A549 (cell line): ENCODE results near the gene ASB18. TPM values are rescaled to one million over a fixed set of nuclear protein-coding genes. Genes with fewer than 3 reads are reported as not detected.

Experiments
- ATAC-seq, 2 experiments: fragments of 200-7000 bp in 1 of 2; fragments of >200 bp in 1 of 2; cut with Nextera tagmentation in 1 of 2; cut with Tn5 transposase in 1 of 2; 3 replicates each; pipeline versions ENCODE4 v1.8.0 to v1.9.1; 2018 to 2020; ENCODE audit warnings: mild to moderate bottlenecking in 1 of 2, moderate library complexity in 1 of 2
- CTCF ChIA-PET: fragments of 300-600 bp; sonication (Branson Sonifier 250); formaldehyde crosslinking; extraction: SDS; loops from one replicate; lab custom pipeline; 2021; ENCODE audit warnings: antibody characterized with exemption, inconsistent platforms; lab: Yijun Ruan, JAX
- POLR2A ChIA-PET: fragments of 350-600 bp; formaldehyde crosslinking; extraction: SDS; loops from one replicate; lab custom pipeline; 2021; ENCODE audit warnings: antibody characterized with exemption, inconsistent platforms; lab: Yijun Ruan, JAX
- DNase-seq, 2 experiments: peaks; one replicate each; pipeline versions ENCODE4 v3.0.0 to v3.0.0-alpha.2; 2011 to 2016; ENCODE audit warnings: low read depth in 1 of 2, low spot score in 1 of 2
- FAIRE-seq: peaks from 2 replicates; lab custom pipeline; 2011; peaks lifted over from hg19 to GRCh38; lab: Jason Lieb, UNC
- H3K27ac ChIP-seq, 2 experiments: fragments of >200 bp; sonication (Bioruptor Twin); formaldehyde crosslinking; 3 replicates each; pipeline ENCODE4 v1.5.1; 2016 to 2017
- H3K4me1 ChIP-seq: fragments of >200 bp; sonication (Bioruptor Twin); formaldehyde crosslinking; 3 replicates; pipeline ENCODE4 v1.6.1; 2016
- H3K4me2 ChIP-seq: fragments of >200 bp; sonication (Bioruptor Twin); formaldehyde crosslinking; 3 replicates; pipeline ENCODE4 v1.6.1; 2016
- H3K4me3 ChIP-seq: fragments of >200 bp; sonication (Bioruptor Twin); formaldehyde crosslinking; 3 replicates; pipeline ENCODE4 v1.5.1; 2016
- H3K9me3 ChIP-seq: fragments of >200 bp; sonication (Bioruptor Twin); formaldehyde crosslinking; 3 replicates; pipeline ENCODE4 v1.6.1; 2016
- CBX2 ChIP-seq: fragments of 200-600 bp; sonication (generic); IDR thresholded peaks from 2 replicates; pipeline ENCODE4 v1.6.1; 2016; ENCODE audit warnings: low read depth, mild to moderate bottlenecking, borderline replicate concordance
- CEBPB ChIP-seq, 2 experiments: fragments of >200 bp in 1 of 2; sonication (Bioruptor Twin) in 1 of 2; formaldehyde crosslinking in 1 of 2; IDR thresholded peaks; 2 replicates each; pipeline ENCODE4 v1.6.1; 2012 to 2016
- E2F6 ChIP-seq: IDR thresholded peaks from 2 replicates; pipeline ENCODE4 v1.6.1; 2012; ENCODE audit warnings: low read depth, borderline replicate concordance
- EHMT2 ChIP-seq: fragments of 200-600 bp; sonication (generic); IDR thresholded peaks from 2 replicates; pipeline ENCODE4 v1.6.1; 2016; ENCODE audit warnings: antibody characterized with exemption, low read depth, mild to moderate bottlenecking, moderate library complexity
- ELK1 ChIP-seq: fragments of 150-350 bp; IDR thresholded peaks from 2 replicates; pipeline ENCODE4 v1.6.1; 2014; ENCODE audit warnings: low read depth, mild to moderate bottlenecking, low read length
- HDAC2 ChIP-seq: fragments of 200-600 bp; sonication (generic); IDR thresholded peaks from 2 replicates; pipeline ENCODE4 v1.6.1; 2016
- HEYL ChIP-seq: fragments of 250-450 bp; sonication (Bioruptor Pico); IDR thresholded peaks from 2 replicates; pipeline ENCODE4 v1.8.0; 2021; ENCODE audit warnings: mild to moderate bottlenecking, moderate library complexity
- HMGXB4 ChIP-seq: fragments of 250-450 bp; sonication (Bioruptor Pico); IDR thresholded peaks from 2 replicates; pipeline ENCODE4 v1.5.0; 2021; ENCODE audit warnings: mild to moderate bottlenecking, moderate library complexity, borderline replicate concordance
- HOXB13 ChIP-seq: fragments of 250-450 bp; sonication (Bioruptor Pico); IDR thresholded peaks from 2 replicates; pipeline ENCODE4 v1.5.0; 2020; ENCODE audit warnings: low read depth, mild to moderate bottlenecking, moderate library complexity
- HOXB5 ChIP-seq: fragments of 250-450 bp; sonication (Bioruptor Pico); IDR thresholded peaks from 2 replicates; pipeline ENCODE4 v1.5.0; 2020; ENCODE audit warnings: mild to moderate bottlenecking, moderate library complexity
- JUNB ChIP-seq: fragments of >200 bp; sonication (Bioruptor Twin); formaldehyde crosslinking; IDR thresholded peaks from 2 replicates; pipeline ENCODE4 v1.6.1; 2016
- KDM1A ChIP-seq: fragments of 200-600 bp; sonication (generic); IDR thresholded peaks from 2 replicates; pipeline ENCODE4 v1.6.1; 2016; ENCODE audit warnings: low read depth, mild to moderate bottlenecking
- KDM5A ChIP-seq: fragments of 200-600 bp; sonication (generic); IDR thresholded peaks from 2 replicates; pipeline ENCODE4 v1.6.1; 2016; ENCODE audit warnings: antibody characterized with exemption, mild to moderate bottlenecking
- MAZ ChIP-seq: fragments of 150-350 bp; IDR thresholded peaks from 2 replicates; pipeline ENCODE4 v1.6.1; 2014; ENCODE audit warnings: antibody characterized with exemption, low read depth, low read length, borderline replicate concordance
- NPAS2 ChIP-seq: fragments of 250-450 bp; sonication (Bioruptor Pico); IDR thresholded peaks from 2 replicates; pipeline ENCODE4 v1.8.0; 2022; ENCODE audit warnings: mild to moderate bottlenecking, moderate library complexity, borderline replicate concordance
- PBX3 ChIP-seq: IDR thresholded peaks from 2 replicates; pipeline ENCODE4 v1.6.1; 2012
- POLR2AphosphoS2 ChIP-seq: conservative IDR thresholded peaks from 2 replicates; pipeline ENCODE4 v1.6.1; 2012; ENCODE audit warnings: low read length, improper control_type of control experiment, inconsistent platforms
- RARB ChIP-seq: fragments of 250-450 bp; sonication (Bioruptor Pico); IDR thresholded peaks from 2 replicates; pipeline ENCODE4 v1.8.0; 2021; ENCODE audit warnings: mild to moderate bottlenecking, moderate library complexity
- RFX5 ChIP-seq: fragments of 450-650 bp; IDR thresholded peaks from 2 replicates; pipeline ENCODE4 v1.7.1; 2014; ENCODE audit warnings: antibody characterized with exemption, mild to moderate bottlenecking, moderate library complexity
- RNF2 ChIP-seq: fragments of 200-600 bp; sonication (generic); IDR thresholded peaks from 2 replicates; pipeline ENCODE4 v1.6.1; 2016; ENCODE audit warnings: low read depth, mild to moderate bottlenecking, antibody characterized with exemption, moderate library complexity, borderline replicate concordance
- USF2 ChIP-seq: fragments of 450-650 bp; IDR thresholded peaks from 2 replicates; pipeline ENCODE4 v1.6.1; 2014; ENCODE audit warnings: antibody characterized with exemption
- ZC3H11A ChIP-seq: fragments of 450-650 bp; IDR thresholded peaks from 2 replicates; pipeline ENCODE4 v1.6.1; 2014; ENCODE audit warnings: antibody characterized with exemption, mild to moderate bottlenecking
- ZSCAN20 ChIP-seq: fragments of 250-450 bp; sonication (Bioruptor Pico); IDR thresholded peaks from 2 replicates; pipeline ENCODE4 v1.8.0; 2022; ENCODE audit warnings: mild to moderate bottlenecking, moderate library complexity
- WGBS: methylation state at CpG from one replicate; pipeline ENCODE4 v1.1.6; 2017; ENCODE audit errors: missing lambda C conversion rate; 5-methylcytosine and 5-hydroxymethylcytosine counted together
- polyA plus RNA-seq, 4 experiments: library from polyadenylated mRNA; depleted of rRNA in 3 of 4; stranded (reverse); fragments of >200 nt; fragmentation: RNase III in 1 of 4; extraction: RNeasy Plus Mini Kit Qiagen cat#74134 plus additional on column Dnase treatment in 1 of 4; gene quantifications; 2 replicates in 3 of 4; 3 replicates in 1 of 4; pipeline ENCODE4 v1.2.3, GENCODE V29; 2011 to 2017

ASB18 gene
- polyA plus RNA-seq, 2 of the 4 experiments (the other 2 are of a cell fraction), result not detected

GRCh38 chr2:236254001-236254400 lies 10.2 kb downstream of the ASB18 start:
- POLR2A ChIA-PET, result no interaction called here
- no peak for FAIRE-seq
- no peak for TF ChIP-seq ZC3H11A
- TF ChIP-seq POLR2AphosphoS2, result no peak
- no peak for TF ChIP-seq RARB
- TF ChIP-seq E2F6, result no peak
- no peak for TF ChIP-seq HEYL (CRISPR knock-in tag)
- TF ChIP-seq ZSCAN20 (CRISPR knock-in tag), result no peak
- no peak for TF ChIP-seq USF2
- no peak for TF ChIP-seq MAZ
- no peak for TF ChIP-seq HDAC2
- TF ChIP-seq HMGXB4, result no peak
- TF ChIP-seq HOXB13 (CRISPR knock-in tag), result no peak
- TF ChIP-seq NPAS2 (CRISPR knock-in tag), result no peak
- no peak for TF ChIP-seq RFX5
- TF ChIP-seq KDM1A, result no peak
- no peak overlapping the region for H3K27ac ChIP-seq
- H3K4me1 ChIP-seq, result no peaks in the 10 kb centered on the region
- H3K9me3 ChIP-seq, result no peaks in the 10 kb centered on the region
- WGBS, result 73% methylated on average over 3 of the region's 3 CpGs
- H3K4me2 ChIP-seq, result no peak overlapping the region
- H3K4me3 ChIP-seq, result no peak overlapping the region
- no peak for ATAC-seq
- DNase-seq, result no peak
- CTCF ChIA-PET, result no interaction called here

- DNase-seq (no peak), FAIRE-seq (no peak), ATAC-seq (no peak)
- Histone ChIP-seq H3K4me2 (no peak overlapping the region), H3K27ac (no peak overlapping the region)
- CTCF ChIA-PET, result interaction anchor here (1.1 kb wide), 1 partner anchor 57 kb away, joined by 3 read pairs; no protein-coding TSS in a partner anchor
- WGBS, result 45% methylated on average over 3 of the region's 3 CpGs
- TF ChIP-seq RFX5, result no peak
- TF ChIP-seq POLR2AphosphoS2, result no peak
- no peak for TF ChIP-seq HOXB5 (CRISPR knock-in tag)
- TF ChIP-seq NPAS2 (CRISPR knock-in tag), result no peak
- no peak for TF ChIP-seq EHMT2
- no peak for TF ChIP-seq KDM5A
- no peak for TF ChIP-seq PBX3
- TF ChIP-seq E2F6, result no peak
- TF ChIP-seq ELK1, result no peak
- no peak for TF ChIP-seq JUNB
- TF ChIP-seq HEYL (CRISPR knock-in tag), result no peak
- no peak for TF ChIP-seq RNF2
- no peak for TF ChIP-seq CBX2
- no peak for TF ChIP-seq CEBPB (IDR thresholded peaks at IDR 0.05)
- TF ChIP-seq, all 56 proteins: peak for 0
- Histone ChIP-seq H3K4me1 (no peaks in the 10 kb centered on the region), H3K9me3 (no peaks in the 10 kb centered on the region), H3K4me3 (no peak overlapping the region)
- POLR2A ChIA-PET, result no interaction called here
Observed at GRCh38 chr2:236252602-236253001, 11.6 kb downstream of the ASB18 start.
